ENCODE measurements around the gene PVR. TPM values are rescaled to one million over a fixed set of nuclear protein-coding genes. Genes with fewer than 3 reads are reported as not detected.

The PVR gene
- total and polyA plus RNA-seq, 10 of the 15 experiments (the other 5 are each of a cell fraction or from before 2014, with no cell fraction given): 0.07 to 4.0 (median 1.9) TPM

GRCh38 chr19:44602081-44602480, 41.6 kb upstream of the PVR start:
- no peaks in the 10 kb centered on the region for H3K9me3 ChIP-seq (replicated peaks; ENCODE audit: control insufficient read depth, insufficient read depth, low read length)
- no peaks in the 10 kb centered on the region for H3K27me3 ChIP-seq (replicated peaks in 1 of 2; ENCODE audit: control insufficient read depth in 2 of 2, insufficient read depth in 2 of 2, low read length in 1 of 2)
- no peak for ATAC-seq
- H3K9ac ChIP-seq (ENCODE audit: control insufficient read depth, insufficient read depth, low read length): no peak overlapping the region
- H4K20me1 ChIP-seq (ENCODE audit: control insufficient read depth, insufficient read depth): no peaks in the 10 kb centered on the region
- no peaks in the 10 kb centered on the region for H3K4me1 ChIP-seq (ENCODE audit: control insufficient read depth, insufficient read depth, low read length)
- no peak for TF ChIP-seq SKIL (IDR thresholded peaks at IDR 0.05; ENCODE audit: low read depth, poor library complexity, severe bottlenecking)
- TF ChIP-seq SIN3A (IDR thresholded peaks at IDR 0.05; ENCODE audit: low read depth, low read length): no peak
- TF ChIP-seq PML (IDR thresholded peaks at IDR 0.05; ENCODE audit: low read length): no peak
- no peak for TF ChIP-seq ATF3 (IDR thresholded peaks at IDR 0.05; ENCODE audit: borderline replicate concordance, extremely low read depth, low read depth, low read length)
- TF ChIP-seq ZBED1 (IDR thresholded peaks at IDR 0.05; ENCODE audit: borderline replicate concordance): no peak
- no peak for TF ChIP-seq FOS (IDR thresholded peaks at IDR 0.05; ENCODE audit: borderline replicate concordance, extremely low read depth, insufficient read length)
- no peak for TF ChIP-seq ZNF217 (IDR thresholded peaks at IDR 0.05)
- no peak for TF ChIP-seq CHD4 (IDR thresholded peaks at IDR 0.05)
- no TSS peak for BruUV-seq (replicated peaks)
- no peak overlapping the region for H2AFZ ChIP-seq (ENCODE audit: control insufficient read depth, low read depth, low read length)
- H3K4me3 ChIP-seq: no peak overlapping the region
- ChIA-PET POLR2A (no interaction called here), CTCF (interaction anchor here (2.0 kb wide), 1 partner anchor 31 kb away, joined by 6 read pairs; no protein-coding TSS in a partner anchor), SMC1A (ENCODE audit: uncharacterized antibody, unreplicated experiment) (no interaction called here), RAD21 (ENCODE audit: unreplicated experiment) (no interaction called here)
- H3K4me2 ChIP-seq (ENCODE audit: control insufficient read depth, insufficient read depth): no peak overlapping the region
- H3K27ac ChIP-seq (ENCODE audit: control insufficient read depth, insufficient read depth): no peak overlapping the region
- H3K36me3 ChIP-seq (ENCODE audit: control insufficient read depth in 2 of 2, insufficient read depth in 2 of 2, low read length in 1 of 2): no peaks in the 10 kb centered on the region
- WGBS (ENCODE audit: insufficient coverage, insufficient replicate concordance, low lambda C conversion rate, missing lambda C conversion rate): 72% methylated on average over 6 of the region's 6 CpGs
- DNase-seq (ENCODE audit: low read depth, low spot score): no peak
- intact Hi-C loops (cut with micrococcal nuclease; ENCODE audit: unreplicated experiment): no loop called here
- in situ Hi-C loops (cut with MboI): no loop called here
- no peak for FAIRE-seq
- no peaks in the 10 kb centered on the region for H3K79me2 ChIP-seq (ENCODE audit: control insufficient read depth, insufficient read depth, low read length)
